ENCODE data around the gene OR51V1.

Gene OR51V1

GRCh38 chr11:5230266-5230665 is 29.8 kb upstream of the OR51V1 start:
- no peak for DNase-seq (ENCODE audit: low read depth)

GRCh38 chr11:5229796-5230195 is 29.3 kb upstream of the OR51V1 start:
- no peak for DNase-seq (ENCODE audit: low read depth)

- DNase-seq (ENCODE audit: low read depth) = no peak
Observed at GRCh38 chr11:5229356-5229755, 28.9 kb upstream of the OR51V1 start.

GRCh38 chr11:5228124-5228523 is 27.6 kb upstream of the OR51V1 start:
- DNase-seq (ENCODE audit: low read depth) = no peak

GRCh38 chr11:5227681-5228080 is 27.2 kb upstream of the OR51V1 start:
- no peak for DNase-seq (ENCODE audit: low read depth)

- DNase-seq (ENCODE audit: low read depth) = no peak
Observed at GRCh38 chr11:5226732-5227310, 26.3 kb upstream of the OR51V1 start, which contains the start of gene HBB. HBB (minus strand) TSS chr11:5227071; CDS start chr11:5227021, 50 bp downstream.

- DNase-seq (ENCODE audit: low read depth) = no peak
Observed at GRCh38 chr11:5225480-5225871, 25.0 kb upstream of the OR51V1 start.

GRCh38 chr11:5224538-5225479 is 24.3 kb upstream of the OR51V1 start:
- DNase-seq (ENCODE audit: low read depth) = no peak

GRCh38 chr11:5223686-5224085 is 23.2 kb upstream of the OR51V1 start:
- DNase-seq (ENCODE audit: low read depth) = no peak

- DNase-seq (ENCODE audit: low read depth) = no peak
Observed at GRCh38 chr11:5223146-5223545, 22.7 kb upstream of the OR51V1 start.

- DNase-seq (ENCODE audit: low read depth) = no peak
Observed at GRCh38 chr11:5210376-5210885, 9.9 kb upstream of the OR51V1 start.

GRCh38 chr11:5204787-5205186 is 4.3 kb upstream of the OR51V1 start:
- DNase-seq (ENCODE audit: low read depth) = no peak

GRCh38 chr11:5203366-5203765 is 2.9 kb upstream of the OR51V1 start:
- DNase-seq (ENCODE audit: low read depth) = no peak

- no peak for DNase-seq (ENCODE audit: low read depth)
Observed at GRCh38 chr11:5198285-5198684, 2.2 kb downstream of the OR51V1 start.

GRCh38 chr11:5197536-5197935 is 2.9 kb downstream of the OR51V1 start:
- no peak for DNase-seq (ENCODE audit: low read depth)

GRCh38 chr11:5196731-5197130 is 3.8 kb downstream of the OR51V1 start:
- DNase-seq (ENCODE audit: low read depth) = no peak

- DNase-seq (ENCODE audit: low read depth) = no peak
Observed at GRCh38 chr11:5196067-5196466, 4.4 kb downstream of the OR51V1 start.

GRCh38 chr11:5192738-5193137 is 7.7 kb downstream of the OR51V1 start:
- no peak for DNase-seq (ENCODE audit: low read depth)

- DNase-seq (ENCODE audit: low read depth) = no peak
Observed at GRCh38 chr11:5188201-5188600, 12.3 kb downstream of the OR51V1 start.

GRCh38 chr11:5178046-5178837 is 22.2 kb downstream of the OR51V1 start:
- no peak for DNase-seq (ENCODE audit: low read depth)

GRCh38 chr11:5174934-5175333 is 25.5 kb downstream of the OR51V1 start:
- DNase-seq (ENCODE audit: low read depth) = no peak

- no peak for DNase-seq (ENCODE audit: low read depth)
Observed at GRCh38 chr11:5171856-5172255, 28.6 kb downstream of the OR51V1 start.
